Neural cell (in vitro differentiated cells): ENCODE measurements around the gene STH.

ENCODE experiments used
- CTCF ChIP-seq: fragments of 450-650 bp; IDR thresholded peaks from 2 replicates; pipeline ENCODE4 v1.5.1; 2014; ENCODE audit warnings: antibody characterized with exemption, mild to moderate bottlenecking, moderate library complexity; ENCODE audit not compliant: poor library complexity, severe bottlenecking
- EP300 ChIP-seq: fragments of 450-650 bp; conservative IDR thresholded peaks from 2 replicates; pipeline ENCODE4 v1.6.1; 2014; ENCODE audit warnings: antibody characterized with exemption, mild to moderate bottlenecking, moderate library complexity; ENCODE audit not compliant: poor library complexity, severe bottlenecking
- EZH2 ChIP-seq: fragments of 200-600, 300-800 bp; shearing (Covaris generic), sonication (generic); IDR thresholded peaks from 2 replicates; pipeline ENCODE4 v1.6.1; 2014; ENCODE audit warnings: antibody characterized with exemption, low read length, borderline replicate concordance, mild to moderate bottlenecking; ENCODE audit not compliant: insufficient read depth, poor library complexity, severe bottlenecking
- MXI1 ChIP-seq: fragments of 450-650 bp; conservative IDR thresholded peaks from 2 replicates; pipeline ENCODE4 v1.6.1; 2014; ENCODE audit warnings: antibody characterized with exemption, mild to moderate bottlenecking; ENCODE audit not compliant: poor library complexity, severe bottlenecking
- POLR2AphosphoS5 ChIP-seq: IDR thresholded peaks from 2 replicates; pipeline ENCODE4 v1.6.1; 2012
- RAD21 ChIP-seq: fragments of 450-650 bp; conservative IDR thresholded peaks from 2 replicates; pipeline ENCODE4 v1.6.1; 2014; ENCODE audit warnings: antibody characterized with exemption, mild to moderate bottlenecking, moderate library complexity
- REST ChIP-seq: IDR thresholded peaks from 2 replicates; pipeline ENCODE4 v1.6.1; 2012; ENCODE audit warnings: borderline replicate concordance
- SMC3 ChIP-seq: fragments of 450-650 bp; conservative IDR thresholded peaks from 2 replicates; pipeline ENCODE4 v1.6.1; 2014; ENCODE audit warnings: antibody characterized with exemption, mild to moderate bottlenecking, moderate library complexity; ENCODE audit not compliant: poor library complexity
- TAF1 ChIP-seq: IDR thresholded peaks from 2 replicates; pipeline ENCODE4 v1.6.1; 2012; ENCODE audit warnings: low read depth

GRCh38 chr17:46013127-46013501, 14.1 kb downstream of the STH start:
- TF ChIP-seq CTCF: no peak
- no peak for TF ChIP-seq EP300
- TF ChIP-seq POLR2AphosphoS5: no peak
- TF ChIP-seq REST: no peak
- TF ChIP-seq EZH2: no peak
- no peak for TF ChIP-seq RAD21
- no peak for TF ChIP-seq SMC3
- no peak for TF ChIP-seq MXI1
- no peak for TF ChIP-seq TAF1
